GM12872 (cell line): ENCODE data around the gene MT1H.

Experiments used
- TF ChIP-seq, protein P1 (sequence below): IDR thresholded peaks from 3 replicates; pipeline ENCODE4 v1.5.1; 2011; ENCODE audit warnings: low read depth, mild to moderate bottlenecking, low read length, moderate library complexity; ENCODE audit not compliant: insufficient read depth

MT1H gene

GRCh38 chr16:56628486-56629350 is 40.9 kb upstream of the MT1H start:
- TF ChIP-seq, protein P1, sequence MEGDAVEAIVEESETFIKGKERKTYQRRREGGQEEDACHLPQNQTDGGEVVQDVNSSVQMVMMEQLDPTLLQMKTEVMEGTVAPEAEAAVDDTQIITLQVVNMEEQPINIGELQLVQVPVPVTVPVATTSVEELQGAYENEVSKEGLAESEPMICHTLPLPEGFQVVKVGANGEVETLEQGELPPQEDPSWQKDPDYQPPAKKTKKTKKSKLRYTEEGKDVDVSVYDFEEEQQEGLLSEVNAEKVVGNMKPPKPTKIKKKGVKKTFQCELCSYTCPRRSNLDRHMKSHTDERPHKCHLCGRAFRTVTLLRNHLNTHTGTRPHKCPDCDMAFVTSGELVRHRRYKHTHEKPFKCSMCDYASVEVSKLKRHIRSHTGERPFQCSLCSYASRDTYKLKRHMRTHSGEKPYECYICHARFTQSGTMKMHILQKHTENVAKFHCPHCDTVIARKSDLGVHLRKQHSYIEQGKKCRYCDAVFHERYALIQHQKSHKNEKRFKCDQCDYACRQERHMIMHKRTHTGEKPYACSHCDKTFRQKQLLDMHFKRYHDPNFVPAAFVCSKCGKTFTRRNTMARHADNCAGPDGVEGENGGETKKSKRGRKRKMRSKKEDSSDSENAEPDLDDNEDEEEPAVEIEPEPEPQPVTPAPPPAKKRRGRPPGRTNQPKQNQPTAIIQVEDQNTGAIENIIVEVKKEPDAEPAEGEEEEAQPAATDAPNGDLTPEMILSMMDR, result no peak

- TF ChIP-seq, protein P1, result no peak
These were observed 40.1 kb upstream of the MT1H start for GRCh38 chr16:56629531-56629930.

GRCh38 chr16:56630134-56630533 is 39.5 kb upstream of the MT1H start:
- TF ChIP-seq, protein P1, result peak; percentile 42; the same call in 2 of the 3 replicates

- TF ChIP-seq, protein P1, result no peak
These were observed 38.4 kb upstream of the MT1H start for GRCh38 chr16:56631197-56631596.

- TF ChIP-seq, protein P1, result no peak
These were observed 37.8 kb upstream of the MT1H start for GRCh38 chr16:56631832-56632155.

- TF ChIP-seq, protein P1, result no peak
These were observed 37.3 kb upstream of the MT1H start, which contains the start of gene MT1M for GRCh38 chr16:56632156-56632847. Gene MT1M (plus strand): TSS chr16:56632659. CDS start chr16:56632732, 73 bp downstream.

DNA sequence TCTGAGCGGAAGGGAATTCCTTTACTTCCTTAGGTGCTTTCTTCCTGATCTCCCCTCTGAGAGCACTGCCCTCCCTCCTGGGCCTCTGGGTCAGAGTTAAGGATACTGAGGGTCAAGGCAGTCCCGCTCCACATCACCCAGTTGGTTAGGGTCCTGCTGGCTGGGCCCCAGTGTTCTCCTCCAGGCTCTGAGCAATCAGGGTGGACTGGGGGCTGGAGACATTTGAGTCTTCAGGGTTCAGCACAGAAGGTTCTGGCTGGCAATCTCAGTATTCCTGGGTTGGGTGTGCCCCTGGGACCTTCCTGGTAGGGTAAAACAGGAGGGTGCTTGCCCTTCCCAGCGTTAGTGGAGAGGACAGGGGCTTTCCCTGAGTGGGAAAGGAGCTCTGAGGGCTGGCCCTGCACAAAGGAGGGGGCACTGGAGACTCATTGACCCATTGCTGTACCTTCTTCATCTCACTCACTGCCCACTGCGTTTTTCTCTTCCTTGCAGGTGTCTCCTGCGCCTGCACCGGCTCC is 36.7 kb upstream of the MT1H start:
- TF ChIP-seq, protein P1, result no peak
